HG03097 (cell line): ENCODE results near the gene NRIP3.

ENCODE experiments used
- ATAC-seq: cut with Tn5 transposase; IDR thresholded peaks from one replicate; pipeline ENCODE4 v1.9.1; 2021; ENCODE audit not compliant: unreplicated experiment, low FRiP score

The NRIP3 gene

DNA sequence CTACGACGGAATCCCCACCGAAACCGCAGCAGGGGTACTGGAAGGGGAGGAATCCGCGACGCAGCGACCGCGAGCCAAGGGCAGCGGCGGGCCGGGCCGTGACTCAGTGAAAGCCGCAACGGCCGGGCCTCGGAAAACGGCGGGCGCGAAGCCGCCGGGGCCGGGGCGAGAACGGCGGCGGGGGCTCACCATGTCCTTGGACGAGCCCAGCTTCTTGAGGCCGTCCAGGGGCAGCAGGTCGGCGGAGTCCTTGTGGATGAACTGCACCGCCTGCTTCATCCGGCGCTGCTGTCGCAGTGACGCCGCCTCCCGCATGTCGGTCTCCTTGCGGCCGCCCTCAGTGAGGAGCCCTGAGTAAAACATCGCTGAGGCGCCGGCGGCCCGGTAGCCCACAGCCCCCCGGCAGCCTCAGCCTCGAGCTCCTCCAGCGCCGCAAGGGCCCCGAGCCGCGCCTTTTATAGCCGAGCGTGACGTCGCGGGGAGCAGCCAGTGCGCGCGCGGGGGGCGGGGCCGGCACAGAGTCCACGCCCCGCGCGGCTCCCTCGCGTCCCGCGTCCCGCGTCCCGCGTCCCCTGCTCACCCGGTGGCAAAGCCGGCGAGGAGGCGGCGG is at the start of gene NRIP3:
TSS of gene NRIP3 (minus strand) at position 429 of the 610 bp plus-strand sequence. CDS start at position 363, 66 bp downstream.
- no peak for ATAC-seq

DNA sequence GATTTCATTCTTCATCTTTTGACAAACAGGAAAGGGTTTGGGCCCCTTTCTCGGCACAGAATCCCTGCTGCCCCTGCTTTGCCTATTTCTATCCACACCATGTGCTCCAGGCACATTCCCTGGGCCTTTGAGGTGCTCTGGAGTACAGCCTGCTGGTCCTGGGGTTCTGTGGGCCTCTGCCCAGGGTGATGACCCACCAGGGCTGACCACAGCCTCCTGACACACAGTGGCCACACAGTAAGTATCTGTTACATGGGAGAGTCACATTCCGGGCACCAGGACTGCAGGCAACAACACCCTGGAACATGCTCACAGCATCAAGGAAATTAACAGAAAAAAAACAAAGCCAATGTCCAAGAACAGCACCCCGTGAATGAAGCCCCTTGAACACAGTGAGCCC is 48.5 kb upstream of the NRIP3 start:
- no peak for ATAC-seq

DNA sequence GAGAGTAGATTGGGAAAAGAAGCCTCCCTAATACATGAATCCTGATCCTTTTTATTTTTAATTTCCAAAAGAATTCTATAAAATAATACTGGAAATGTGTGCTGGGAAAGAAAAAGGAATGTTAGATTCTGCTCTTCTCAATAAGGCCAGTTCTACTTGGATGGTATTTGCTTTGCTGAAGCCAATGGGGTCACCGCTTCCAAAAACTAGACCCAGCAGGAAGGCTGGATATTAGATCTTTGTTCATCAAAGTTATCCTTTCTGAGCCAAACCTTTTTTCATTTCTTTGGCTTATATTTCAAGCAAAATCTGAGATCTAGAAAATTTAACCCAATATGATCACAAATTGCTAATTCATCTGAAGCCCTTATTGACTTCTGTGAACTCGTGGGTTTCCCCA is 46.2 kb upstream of the NRIP3 start:
- no peak for ATAC-seq

DNA sequence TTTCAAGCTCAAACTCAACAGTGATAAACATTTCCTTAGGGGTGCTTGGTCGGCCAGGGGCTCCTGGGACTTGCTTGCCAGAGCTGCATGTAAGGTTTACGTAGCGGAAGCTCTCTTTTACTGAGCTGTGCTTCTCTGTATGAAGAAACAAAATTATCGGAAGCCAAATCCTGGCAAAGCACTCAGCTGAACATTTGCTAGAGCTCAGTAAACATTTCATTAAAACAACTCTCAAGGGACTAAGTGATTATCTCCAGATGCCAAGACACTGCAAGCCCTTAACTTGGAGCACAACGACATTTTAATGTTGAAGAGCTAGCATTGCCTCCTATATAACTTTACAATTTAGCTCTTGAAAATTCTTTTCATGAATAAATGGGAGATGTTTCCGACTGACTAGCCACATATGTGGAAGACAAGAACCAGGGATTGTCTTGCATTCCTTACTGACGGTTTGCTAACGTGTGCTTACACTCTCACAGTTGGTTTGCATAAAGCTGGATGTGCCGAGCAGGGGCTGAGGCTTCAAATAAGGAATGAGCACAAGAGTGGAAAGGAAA is 44.2 kb upstream of the NRIP3 start:
- no peak for ATAC-seq

DNA sequence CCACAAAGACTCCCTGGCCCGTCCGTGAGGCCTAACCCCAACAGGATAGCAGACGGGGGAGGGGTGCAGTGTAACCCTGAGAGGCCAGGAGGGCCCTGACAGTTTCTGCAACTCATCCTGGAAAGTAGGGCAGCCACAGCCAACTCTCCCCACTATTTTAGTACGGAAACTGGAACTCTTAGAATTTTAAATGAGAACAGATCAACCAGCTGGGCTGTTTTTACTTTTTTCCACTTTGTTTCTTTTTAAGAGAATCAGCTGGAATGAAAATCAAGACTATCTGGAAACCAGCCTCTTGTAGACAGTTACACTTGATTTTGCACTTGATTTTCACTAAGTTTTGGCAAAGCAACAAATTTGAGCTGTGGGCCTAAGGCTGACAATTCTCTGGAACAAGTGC is 42.7 kb upstream of the NRIP3 start:
- no peak for ATAC-seq

DNA sequence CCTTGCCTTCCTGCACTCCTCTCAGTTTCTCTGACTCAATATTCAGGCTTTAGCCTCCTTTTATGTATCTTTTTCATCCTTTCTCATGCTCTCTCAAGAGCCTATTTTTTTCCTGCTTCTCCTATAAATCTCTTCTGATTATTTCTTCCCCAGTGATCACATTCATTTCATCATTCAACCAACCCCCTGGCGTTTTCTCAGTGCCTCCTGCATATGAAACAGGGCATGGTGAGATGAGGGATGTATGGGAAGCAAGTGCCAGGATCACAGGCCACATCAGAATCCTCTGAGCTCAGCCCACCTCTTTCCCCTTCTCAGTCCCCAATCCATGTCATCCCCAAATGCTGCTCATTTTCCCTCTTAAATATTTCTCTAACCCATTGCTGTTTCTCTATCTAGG is 38.7 kb upstream of the NRIP3 start:
- no peak for ATAC-seq

DNA sequence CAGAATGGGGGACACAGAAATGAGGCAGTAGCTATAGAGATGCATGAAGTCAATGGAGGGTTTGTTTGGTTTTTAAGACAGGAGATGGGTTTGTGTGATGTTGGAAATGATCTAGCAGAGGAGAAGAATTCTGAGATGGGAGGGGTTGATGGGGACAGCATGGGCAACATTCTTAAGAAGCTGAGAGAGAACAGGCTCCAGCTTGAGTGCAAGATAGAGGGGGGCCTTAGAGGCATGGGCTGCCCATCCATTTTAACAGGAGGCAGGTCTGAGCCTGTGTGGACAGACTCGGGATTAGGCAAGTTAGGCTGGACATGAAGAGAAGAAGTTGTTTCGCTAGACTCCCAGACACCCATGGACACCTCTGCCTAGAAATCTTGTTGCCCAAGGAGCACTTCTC is 37.9 kb upstream of the NRIP3 start:
- no peak for ATAC-seq

DNA sequence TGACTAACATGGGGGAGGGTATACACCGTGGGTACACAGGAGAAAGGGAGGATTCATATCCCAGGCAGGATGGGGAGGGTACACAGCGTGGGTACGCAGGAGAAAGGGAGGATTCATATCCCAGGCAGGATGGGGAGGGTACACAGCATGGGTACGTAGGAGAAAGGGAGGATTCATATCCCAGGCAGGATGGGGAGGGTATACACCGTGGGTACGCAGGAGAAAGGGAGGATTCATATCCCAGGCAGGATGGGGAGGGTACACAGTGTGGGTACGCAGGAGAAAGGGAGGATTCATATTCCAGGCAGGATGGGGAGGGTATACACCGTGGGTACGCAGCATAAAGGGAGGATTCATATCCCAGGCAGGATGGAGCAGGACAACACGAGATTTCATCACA is 36.6 kb upstream of the NRIP3 start:
- ATAC-seq: no peak

DNA sequence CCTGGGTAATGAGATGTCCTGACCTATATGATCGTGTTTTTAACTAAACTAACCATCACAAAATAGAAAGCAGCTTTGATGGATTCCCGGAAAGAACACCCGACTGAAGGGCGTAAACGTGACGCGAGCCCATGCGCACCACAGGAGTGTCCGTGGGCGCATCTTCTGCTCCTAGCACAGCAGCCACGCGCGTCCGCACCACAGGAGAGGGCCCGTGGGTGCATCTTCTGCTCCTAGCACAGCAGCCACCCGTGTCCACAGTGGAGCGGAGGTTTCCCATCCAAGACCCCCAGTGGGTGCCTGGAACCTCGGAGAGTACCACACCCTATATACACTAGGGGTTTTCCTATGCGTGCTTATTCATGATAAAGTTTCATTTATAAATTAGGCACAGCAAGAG is 36.1 kb upstream of the NRIP3 start:
- ATAC-seq: no peak

DNA sequence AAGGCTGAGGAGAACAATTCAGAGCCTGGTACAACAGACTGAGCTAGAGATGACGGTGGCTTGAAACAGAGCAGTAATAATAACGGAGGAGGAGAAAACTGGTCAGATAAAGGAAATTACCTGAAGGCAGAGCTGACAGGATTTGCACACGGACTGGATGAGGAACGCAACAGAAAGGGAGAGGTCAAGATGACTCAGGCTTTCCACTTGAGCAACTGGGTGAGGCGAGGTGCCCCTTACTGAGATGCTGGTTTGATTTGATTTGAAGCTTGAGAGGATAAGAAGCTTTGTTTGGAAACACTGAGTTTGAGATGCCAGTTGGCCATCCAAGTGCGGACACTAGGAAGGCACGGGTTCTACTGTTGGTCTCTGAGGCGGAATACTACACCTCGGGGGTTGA is 35.4 kb upstream of the NRIP3 start:
- ATAC-seq: no peak

DNA sequence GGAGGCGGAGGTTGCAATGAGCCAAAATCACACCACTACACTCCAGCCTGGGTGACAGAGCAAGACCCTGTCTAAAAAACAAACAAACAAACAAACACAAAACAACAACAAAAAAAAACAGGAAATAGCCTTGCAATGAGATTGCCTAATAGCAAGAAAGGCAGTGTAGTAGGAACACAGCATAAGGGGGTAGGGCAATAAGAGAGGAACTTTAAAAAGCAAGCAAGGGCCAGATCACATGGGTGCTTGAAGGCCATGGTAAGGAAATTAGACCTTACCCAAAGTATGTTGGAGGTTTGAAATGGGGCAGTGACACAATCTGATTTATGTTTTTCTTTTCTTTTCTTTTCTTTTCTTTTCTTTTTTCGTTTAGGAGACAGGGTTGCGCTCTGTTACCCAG is 34.7 kb upstream of the NRIP3 start:
- no peak for ATAC-seq

DNA sequence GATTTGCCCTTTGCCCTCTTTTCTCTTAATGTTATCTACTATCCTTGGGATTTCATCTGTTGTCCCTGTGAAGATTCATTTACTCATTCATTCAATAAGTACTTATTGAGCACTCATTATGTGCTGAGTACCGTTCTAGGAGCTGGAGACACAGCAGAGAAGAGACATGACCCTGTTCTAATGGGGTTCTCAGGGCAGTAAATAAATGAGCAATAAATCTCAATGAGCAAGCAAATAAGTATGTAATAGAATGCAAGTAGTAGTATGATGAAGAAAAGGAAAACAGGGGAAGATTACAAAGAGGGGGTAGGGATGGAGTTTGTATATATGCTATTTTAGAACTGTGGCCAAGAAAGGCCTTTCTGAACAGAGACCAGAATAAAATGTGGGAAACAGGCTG is 34.2 kb upstream of the NRIP3 start:
- ATAC-seq: no peak

DNA sequence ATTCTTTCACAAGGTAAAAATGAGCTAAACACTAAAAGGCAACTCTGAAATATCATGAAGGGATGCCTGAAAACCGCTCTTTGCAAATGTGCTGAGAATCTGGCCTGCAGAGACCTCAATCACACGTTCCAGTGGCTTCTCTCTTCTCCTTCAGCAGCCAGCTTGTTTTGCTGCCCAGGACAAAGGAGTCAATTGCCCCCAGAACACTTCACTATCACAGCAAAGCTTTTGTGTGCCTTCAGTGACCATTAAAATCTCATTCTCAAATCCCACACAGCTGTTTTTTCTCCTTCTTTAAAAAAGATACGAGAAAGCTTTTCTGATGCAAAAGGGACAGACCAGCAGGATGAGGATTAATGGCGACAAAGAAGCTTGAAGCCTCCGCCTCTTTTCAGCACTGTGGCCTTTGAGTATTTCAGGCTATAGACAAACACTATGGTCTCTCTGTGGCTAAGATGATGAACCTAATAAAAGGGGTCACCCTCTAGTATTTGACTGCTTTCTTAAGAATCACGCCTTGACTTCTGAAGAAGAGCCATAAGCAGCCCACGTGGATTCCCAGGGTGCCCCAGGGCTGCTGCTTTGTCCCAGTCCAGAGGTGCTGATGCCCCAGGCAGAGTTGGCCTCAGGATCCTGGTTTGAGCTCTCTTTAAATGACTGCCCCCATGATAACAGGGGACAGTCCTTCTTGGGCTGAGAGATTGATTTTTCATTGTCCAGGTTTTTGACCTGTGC is 33.4 kb upstream of the NRIP3 start:
- no peak for ATAC-seq

DNA sequence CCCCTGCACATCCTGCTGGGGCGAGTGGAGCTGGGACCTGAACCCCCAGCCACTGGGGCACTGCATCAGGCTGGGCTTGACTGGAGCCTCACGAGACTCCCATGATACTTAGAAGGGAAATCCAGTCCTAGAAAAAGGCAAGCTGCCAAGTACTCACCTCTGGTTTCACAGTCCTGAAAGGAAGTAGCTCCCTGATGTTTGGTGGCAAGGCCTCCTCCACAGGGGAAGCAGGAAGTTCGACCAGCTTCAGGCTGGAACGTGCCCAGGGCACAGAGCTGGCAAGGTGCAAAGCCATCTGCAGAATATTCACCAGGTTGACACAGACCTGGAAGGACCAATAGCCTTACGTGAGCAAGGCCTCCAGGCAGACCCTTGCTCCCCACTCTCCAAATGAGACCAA is 26.8 kb upstream of the NRIP3 start:
- ATAC-seq: no peak

DNA sequence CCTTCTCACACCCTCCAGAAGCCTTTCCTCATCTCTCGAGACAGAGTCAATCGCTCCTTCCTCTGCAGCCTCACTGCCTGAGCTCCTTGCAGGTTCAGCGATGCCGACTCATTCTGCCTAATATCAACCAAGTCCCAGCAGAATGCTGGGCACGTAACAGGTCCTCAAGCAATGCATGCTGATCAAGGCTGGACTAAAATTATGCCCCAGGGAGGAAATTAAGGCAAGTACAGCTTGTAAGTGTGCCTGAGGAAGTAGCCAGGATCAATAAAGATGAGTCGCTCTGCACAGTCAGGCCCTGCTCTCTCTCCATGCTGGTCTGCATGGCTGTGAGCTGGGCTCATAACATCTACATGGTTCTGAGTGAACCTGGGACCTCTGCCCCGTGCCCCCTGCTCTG is 25.6 kb upstream of the NRIP3 start:
- ATAC-seq: no peak

DNA sequence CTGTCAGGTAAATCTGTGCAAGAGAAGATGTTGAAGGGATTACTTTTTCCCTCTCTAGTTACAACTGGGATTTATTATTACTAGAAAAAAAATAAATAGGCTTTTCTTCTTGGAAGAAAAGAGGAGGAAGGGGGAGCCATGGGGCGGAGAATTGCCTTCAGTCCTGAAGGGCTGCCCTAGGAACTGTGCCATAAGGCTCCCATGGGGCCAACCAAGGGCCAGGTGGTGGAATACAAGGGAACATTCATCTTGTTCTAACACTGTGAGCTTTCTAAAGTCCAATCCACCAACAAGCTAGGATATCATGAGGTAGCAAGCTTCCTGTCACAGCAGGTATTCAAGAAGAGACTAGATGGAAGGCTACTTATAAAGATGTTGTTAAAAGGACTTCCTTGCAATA is 24.8 kb upstream of the NRIP3 start:
- no peak for ATAC-seq

DNA sequence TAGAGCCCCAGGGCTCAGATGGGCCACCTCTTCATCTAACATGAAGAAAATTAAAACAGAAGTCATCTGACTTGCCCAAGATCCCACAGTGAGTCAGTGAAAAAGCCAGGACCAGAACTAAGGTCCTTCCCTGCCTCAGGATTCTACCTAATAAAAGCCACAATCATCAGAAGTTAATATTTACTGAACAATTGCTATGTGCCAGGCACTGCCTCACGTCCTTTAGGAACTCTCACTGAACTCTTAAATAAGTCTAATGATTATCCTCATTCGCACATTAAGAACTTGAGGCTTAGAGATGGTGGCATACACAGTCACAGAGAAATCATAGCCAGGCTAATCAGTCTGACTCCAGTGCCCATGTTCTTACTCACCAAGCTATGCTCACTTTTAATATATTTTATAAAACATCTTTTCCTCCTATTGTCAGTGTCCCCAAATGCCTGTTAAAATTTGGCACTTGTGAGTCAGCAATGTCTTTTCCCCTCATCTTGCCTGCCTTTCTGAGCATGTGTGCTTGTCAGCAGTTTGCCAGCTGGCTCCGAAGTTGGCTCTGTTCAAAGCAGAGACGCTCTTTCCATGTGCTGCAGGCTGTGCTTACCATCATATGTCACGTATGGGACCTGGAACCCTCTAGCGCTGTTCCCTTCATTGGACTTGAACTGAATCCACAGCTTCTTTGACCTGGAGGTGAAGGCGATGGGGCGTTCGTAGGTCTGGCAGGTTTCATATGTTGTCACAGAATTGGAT is 21.5 kb upstream of the NRIP3 start:
- no peak for ATAC-seq

DNA sequence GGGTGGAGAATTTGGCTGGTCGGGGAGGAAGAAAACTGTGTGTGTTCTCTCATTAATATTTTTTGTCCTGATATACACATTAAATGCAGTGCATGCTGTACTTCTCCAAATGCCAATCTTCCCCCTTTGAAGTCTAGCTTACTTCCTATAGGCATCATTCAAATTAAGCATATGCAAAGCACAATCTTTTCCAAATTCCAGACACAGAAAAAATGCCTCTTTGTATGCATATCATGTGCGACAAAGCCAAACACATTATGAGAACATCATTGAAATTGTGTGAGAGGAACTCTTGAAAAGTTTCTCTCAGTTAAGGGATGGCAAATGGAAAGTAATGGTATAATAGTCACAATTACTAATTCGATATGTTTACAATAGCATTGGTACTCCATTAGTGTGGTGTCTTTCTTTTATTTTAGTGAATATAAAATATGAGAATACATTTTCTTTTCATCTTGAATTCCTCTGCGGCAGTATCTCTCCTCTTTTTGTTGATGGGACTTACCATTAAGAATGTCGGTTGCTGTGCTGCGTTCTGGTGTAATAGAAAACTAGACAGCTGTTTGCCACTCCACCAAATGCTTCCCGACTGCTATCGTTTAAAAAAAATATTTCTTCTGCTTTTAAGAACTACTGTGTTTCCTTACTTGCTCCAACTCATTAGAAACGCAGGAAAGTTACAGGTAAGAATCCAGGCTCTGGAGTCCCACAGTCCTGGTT is 19.3 kb upstream of the NRIP3 start:
- ATAC-seq: no peak

DNA sequence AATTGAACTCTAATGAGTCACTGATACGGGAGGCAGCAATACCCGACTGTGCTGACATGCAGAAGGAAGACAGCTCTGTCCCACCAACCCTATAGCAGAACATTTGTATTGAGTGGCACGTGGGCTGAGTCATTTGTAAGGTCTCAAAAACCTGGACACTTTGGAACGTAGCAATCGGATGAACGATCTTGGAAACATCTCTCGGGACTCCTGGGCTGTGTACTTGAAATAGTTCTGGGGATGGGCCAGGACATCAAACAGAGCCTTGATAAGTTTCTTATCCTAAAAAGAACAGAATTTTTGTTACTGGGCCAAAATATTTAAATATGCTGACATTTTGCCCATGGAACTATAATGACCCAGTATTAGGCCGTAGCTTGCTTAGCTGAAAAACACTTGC is 17.1 kb upstream of the NRIP3 start:
- ATAC-seq: no peak

DNA sequence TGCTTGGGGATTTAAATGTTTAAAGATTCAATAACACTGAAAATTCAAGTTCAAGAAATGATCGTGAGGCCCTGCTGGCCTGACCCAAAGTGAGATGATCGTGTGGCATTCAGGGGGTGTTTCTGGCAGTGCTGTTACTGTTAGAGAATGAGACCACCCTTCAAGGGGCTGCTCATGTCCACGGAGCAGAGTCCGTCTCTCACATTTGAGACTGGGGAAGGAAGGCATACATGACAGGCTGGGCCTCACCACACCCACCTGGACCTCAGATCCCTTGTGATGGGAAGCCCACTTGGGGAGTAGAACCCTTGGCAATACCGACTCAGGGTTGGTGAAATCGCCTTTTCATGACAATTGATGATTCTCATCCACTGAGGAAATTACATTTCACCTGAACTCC is 16.1 kb upstream of the NRIP3 start:
- ATAC-seq: no peak

DNA sequence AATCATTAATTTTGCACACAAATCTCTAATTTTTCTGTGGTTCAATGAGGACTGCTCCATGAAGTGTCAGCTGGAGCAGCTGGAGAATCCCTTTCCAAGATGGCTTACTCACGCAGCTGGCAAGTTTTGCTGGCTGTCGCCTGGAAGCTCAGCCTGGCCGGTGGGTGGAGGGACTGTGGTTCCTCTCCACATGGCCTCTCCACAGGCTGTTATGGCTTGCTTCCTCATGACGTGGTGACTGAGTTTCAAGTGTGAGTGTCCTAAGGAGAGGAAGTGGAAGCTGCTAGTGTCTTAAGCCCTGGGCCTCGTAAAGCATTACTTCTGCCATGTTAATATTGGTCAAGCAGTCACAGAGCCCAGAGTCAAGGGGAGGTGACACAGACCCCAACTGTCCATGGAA is 14.0 kb upstream of the NRIP3 start:
- ATAC-seq: no peak
